Prostate gland (tissue), 2 donors: Measurements from ENCODE around the gene PLAAT4.

ENCODE experiments used
- POLR2A ChIP-seq: fragments of 450-650 bp; IDR thresholded peaks from one replicate; pipeline ENCODE4 v1.6.1; 2016; ENCODE audit warnings: antibody characterized with exemption, mild to moderate bottlenecking
- POLR2AphosphoS5 ChIP-seq: sonication (generic); formaldehyde crosslinking; IDR thresholded peaks from one replicate; pipeline ENCODE4 v1.6.1; 2017; ENCODE audit warnings: antibody characterized with exemption
- TF ChIP-seq, protein P1 (sequence below), 4 experiments: fragments of 200-600 bp in 2 of 4; fragments of 450-650 bp in 2 of 4; sonication (generic) in 2 of 4; IDR thresholded peaks; 1 replicate in 3 of 4; 2 replicates in 1 of 4; pipeline ENCODE4 v1.5.1; 2016 to 2019; ENCODE audit warnings: antibody characterized with exemption in 4 of 4, mild to moderate bottlenecking in 2 of 4, moderate library complexity in 2 of 4

- TF ChIP-seq, protein P1, sequence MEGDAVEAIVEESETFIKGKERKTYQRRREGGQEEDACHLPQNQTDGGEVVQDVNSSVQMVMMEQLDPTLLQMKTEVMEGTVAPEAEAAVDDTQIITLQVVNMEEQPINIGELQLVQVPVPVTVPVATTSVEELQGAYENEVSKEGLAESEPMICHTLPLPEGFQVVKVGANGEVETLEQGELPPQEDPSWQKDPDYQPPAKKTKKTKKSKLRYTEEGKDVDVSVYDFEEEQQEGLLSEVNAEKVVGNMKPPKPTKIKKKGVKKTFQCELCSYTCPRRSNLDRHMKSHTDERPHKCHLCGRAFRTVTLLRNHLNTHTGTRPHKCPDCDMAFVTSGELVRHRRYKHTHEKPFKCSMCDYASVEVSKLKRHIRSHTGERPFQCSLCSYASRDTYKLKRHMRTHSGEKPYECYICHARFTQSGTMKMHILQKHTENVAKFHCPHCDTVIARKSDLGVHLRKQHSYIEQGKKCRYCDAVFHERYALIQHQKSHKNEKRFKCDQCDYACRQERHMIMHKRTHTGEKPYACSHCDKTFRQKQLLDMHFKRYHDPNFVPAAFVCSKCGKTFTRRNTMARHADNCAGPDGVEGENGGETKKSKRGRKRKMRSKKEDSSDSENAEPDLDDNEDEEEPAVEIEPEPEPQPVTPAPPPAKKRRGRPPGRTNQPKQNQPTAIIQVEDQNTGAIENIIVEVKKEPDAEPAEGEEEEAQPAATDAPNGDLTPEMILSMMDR (IDR thresholded peaks at IDR 0.05), result no peak
- TF ChIP-seq POLR2A (no peak), POLR2AphosphoS5 (peak; percentile 41)
Observed at GRCh38 chr11:63583357-63583677, 46.7 kb downstream of the PLAAT4 start.
